T-helper 2 cell (primary cell): ENCODE results near the gene ABLIM2.
"Not testable (repeated sequence)": the region's sequence is repeated elsewhere in the genome, so short reads cannot be mapped to it uniquely, and the experiment has no call there.

Experiments used
- DNase-seq, 5 experiments: peaks; one replicate each; pipeline versions ENCODE4 v3.0.0 to v3.0.0-alpha.2; 2012 to 2022

Gene ABLIM2

DNA sequence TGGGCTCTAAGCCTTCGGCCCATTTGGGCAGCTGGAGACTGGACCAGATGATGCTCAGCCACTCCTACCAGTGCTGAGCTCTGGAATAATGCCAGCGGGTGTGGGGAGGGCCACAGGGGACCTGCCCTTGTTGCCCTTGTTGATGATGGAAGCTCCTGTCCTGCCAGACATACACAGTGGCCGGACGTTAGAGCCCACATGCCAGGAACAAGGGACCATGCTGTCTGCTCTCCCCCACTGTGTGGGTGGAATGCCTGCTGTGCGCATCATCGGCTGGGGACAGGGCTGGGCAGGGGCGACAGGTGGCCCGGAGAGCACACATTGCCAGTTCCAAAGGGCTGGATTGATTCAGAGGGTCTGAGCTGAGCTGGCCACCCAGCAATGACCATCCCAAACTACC, 2.0 kb downstream of the ABLIM2 start:
- no peak for DNase-seq

DNA sequence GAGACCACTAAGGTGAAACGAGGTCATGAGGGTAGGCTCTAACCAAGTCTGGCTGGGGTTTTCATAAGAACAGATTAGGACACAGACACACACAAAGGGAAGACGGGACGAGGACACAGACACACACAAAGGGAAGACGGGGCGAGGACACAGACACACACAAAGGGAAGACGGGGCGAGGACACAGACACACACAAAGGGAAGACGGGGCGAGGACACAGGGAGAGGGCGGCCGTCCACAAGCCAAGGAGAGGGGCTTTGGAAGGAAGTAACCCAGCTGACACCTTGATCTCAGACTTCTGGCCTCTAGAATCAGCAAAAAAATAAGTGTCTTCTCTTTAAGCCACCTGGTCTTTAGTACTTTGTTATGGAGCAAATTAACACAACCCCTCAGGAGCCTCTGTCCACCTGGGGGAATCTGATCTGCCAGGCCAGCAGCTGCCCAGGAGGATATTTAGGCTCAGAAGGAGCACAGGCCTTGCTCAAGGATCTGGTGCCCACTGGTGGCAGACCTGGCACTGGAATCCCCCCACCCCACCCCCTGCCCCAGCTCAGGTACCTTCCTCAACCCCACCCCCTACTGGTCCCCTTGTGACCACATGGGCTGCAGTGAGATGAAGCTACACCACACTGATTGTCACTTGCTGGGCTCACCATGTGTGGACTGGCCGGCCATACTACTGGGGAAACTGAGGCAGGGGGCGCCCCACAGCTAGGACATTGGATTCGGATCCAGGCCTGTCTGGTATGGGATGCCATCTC, 2.8 kb downstream of the ABLIM2 start:
- no peak for DNase-seq

DNA sequence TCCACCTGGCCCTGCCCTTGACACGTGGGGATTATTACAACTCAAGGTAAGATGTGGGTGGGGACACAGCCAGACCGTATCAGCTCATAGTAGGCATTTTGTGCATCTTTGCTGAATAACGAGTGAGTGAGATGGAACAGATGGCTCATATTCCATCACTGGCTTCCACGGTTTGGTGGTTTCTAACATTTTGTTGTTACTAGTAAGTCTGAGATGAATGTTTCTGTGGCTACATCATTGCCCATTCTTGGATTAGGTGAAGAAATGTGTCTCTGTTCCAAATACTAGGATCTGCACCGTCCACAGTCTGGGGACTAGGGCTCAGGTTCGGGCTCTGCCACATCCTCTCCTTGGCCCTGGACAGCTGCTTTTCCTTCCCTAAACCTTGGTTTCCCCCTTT, 3.6 kb downstream of the ABLIM2 start:
- DNase-seq = no peak

GRCh38 chr4:8153441-8153840, 5.2 kb downstream of the ABLIM2 start:
- DNase-seq = no peak

DNA sequence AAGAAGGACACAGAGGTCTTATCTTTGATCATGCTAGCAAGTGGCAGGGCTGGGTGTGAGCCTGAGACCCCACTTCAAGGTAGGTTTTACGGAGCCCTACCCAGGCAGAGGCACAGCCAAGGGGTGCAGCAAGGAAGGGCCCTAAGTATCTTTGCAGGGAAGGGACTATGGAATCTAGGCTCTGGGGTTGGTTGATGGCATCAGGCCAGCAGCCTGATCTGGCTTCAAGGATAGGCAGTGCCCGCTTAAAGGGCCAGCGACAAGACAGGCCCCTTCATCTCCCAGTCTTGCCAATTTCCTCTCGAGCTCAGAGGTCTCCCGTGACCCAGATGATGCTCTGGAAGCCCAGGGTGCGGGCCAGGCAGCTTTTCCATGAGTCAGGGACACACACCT, 5.8 kb downstream of the ABLIM2 start:
- no peak for DNase-seq

DNA sequence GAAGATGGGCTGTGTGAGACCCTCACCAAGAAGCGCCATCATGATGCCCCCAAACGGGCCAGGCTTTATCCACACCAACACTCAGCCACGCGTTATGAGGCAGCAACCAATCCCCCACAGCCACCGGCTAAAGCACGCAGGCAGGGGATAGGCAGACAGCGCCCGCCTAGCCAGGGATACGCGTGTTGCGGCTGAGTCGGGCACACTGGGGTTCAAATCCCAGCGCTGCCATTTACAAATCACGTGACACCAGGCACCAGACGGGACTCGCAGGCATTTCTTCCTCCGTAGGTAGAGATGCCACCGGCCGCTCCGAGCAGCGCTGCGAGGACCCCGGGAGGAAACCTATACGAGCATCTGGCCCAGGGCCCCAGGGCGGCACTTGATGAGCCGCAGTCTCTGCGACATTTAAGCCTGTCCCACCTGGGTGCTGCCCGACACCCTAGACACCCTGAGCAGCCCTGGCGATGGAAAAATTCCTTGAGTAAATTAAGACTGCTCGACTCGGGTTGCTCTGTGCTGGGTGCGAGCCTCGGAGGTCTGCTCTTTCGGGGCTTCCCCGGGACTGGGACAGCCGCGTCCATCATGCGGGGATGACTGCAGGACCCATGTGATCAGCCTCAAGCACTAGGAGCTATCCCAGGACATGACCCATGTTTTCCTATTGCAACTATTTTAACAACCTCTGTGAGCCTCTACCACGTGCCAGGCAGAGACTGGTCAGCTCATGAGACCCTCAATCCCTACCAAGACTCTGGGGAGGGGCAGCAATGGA, 6.3 kb downstream of the ABLIM2 start:
- DNase-seq = no peak

DNA sequence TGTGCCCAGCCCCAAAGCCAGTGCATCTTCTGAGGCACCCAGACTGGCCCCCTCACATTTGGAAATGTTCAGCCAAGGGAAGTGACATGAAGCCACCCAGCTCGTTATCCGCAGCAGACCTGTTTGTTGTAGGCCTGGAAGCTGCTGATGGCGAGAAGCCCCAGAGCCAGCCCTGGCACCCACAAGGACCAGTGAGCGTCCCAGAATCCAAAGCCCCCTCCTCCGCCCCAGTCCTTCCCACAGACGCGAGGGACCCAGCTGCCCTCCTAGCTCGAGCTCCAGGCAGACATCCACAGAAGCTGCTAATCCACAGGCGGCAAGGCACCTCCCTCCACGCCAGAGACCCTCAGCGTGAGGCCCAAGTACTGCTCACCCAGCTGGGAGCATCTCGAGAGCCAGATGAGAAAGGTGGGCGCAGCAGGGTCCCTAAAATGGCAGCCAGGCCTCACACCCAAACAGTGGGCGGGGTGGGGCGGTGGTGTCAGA, 7.4 kb downstream of the ABLIM2 start:
- no peak for DNase-seq

GRCh38 chr4:8150152-8151090, 8.2 kb downstream of the ABLIM2 start:
- DNase-seq = no peak

DNA sequence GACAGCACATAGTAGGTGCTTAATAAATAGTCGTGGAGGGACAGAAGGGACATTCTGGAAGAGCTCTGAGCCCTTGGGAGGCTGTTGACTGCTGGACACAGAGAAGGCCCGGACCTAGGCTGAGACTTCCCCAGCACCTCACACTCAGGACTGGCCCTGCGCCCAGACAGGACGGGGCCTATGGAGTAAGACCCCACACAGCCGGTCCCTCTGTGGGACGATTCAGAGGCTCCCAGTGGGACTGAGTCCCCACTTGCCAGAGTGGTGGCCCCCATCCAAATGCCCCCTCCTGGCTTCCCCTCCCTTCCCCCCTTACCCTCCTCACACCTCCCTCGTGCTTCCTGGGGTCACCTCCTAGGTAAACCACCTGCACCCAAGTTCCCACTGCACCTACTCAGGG, 8.9 kb downstream of the ABLIM2 start:
- DNase-seq = no peak

GRCh38 chr4:8148785-8149435, 9.7 kb downstream of the ABLIM2 start:
- no peak for DNase-seq

DNA sequence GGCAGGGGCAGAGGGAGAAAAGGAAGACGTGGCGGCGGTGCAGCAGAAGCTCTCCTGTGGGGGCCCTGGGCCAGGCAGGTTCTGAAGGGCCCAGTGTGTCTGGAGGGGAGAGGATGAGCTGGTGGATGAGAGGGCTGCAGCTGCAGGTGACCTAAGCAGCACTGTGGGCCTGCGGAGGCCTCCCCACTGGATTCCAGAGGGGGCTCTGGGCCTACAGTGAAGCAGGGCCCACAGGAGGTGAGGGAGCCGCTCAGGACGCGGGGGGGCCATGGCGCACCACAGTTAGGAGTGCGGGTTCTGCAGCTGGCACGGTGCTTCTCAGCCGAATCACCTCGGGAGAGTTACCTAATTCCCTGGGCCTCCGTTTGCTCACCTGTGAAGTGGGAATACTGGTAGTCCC, 10.5 kb downstream of the ABLIM2 start:
- no peak for DNase-seq

- no peak for DNase-seq
These were observed 11.2 kb downstream of the ABLIM2 start for GRCh38 chr4:8147231-8147970.

DNA sequence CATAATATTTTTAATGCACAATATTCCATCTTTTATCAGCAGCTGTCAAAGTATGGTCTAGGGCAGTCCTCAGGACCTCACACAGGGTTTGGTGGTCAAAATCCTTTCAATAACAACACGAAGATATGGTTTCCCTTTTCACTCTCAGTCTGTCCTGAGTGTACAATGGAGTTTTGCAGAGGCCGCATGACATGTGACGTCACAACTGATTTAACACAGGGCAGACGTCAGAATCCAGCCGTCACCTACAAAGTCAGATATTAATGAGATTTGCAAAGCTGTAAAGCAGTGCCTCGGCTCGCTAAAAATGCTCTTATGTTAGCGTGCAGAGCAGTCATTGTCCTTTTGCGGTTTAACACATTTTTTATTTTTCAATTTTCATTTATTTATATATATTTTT, 12.5 kb downstream of the ABLIM2 start:
- DNase-seq = no peak

GRCh38 chr4:8144359-8144758, 14.3 kb downstream of the ABLIM2 start:
- no peak for DNase-seq

GRCh38 chr4:8143392-8144140, 15.0 kb downstream of the ABLIM2 start:
- no peak for DNase-seq

DNA sequence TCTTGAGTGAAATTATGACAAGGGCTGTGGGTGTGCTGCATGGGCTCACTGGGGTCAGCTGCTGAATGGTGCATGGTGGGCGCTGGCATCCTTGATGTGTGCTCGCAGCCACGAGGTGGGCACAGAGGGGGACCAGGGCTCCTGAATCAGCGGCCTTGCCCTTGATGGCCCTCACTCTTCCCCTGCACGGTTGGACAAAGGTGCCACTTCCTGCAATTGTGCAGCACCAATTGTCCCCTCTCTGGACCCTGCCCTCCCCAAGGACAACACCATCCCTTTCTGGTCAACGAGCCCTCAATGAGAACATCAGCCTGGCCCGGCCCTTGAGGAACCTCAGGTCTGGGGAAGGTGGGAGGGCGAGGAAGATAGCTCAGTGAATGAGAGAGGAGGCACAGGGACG, 16.1 kb downstream of the ABLIM2 start:
- no peak for DNase-seq

GRCh38 chr4:8141935-8142334, 16.7 kb downstream of the ABLIM2 start:
- DNase-seq = no peak

GRCh38 chr4:8140915-8141314, 17.7 kb downstream of the ABLIM2 start:
- no peak for DNase-seq

DNA sequence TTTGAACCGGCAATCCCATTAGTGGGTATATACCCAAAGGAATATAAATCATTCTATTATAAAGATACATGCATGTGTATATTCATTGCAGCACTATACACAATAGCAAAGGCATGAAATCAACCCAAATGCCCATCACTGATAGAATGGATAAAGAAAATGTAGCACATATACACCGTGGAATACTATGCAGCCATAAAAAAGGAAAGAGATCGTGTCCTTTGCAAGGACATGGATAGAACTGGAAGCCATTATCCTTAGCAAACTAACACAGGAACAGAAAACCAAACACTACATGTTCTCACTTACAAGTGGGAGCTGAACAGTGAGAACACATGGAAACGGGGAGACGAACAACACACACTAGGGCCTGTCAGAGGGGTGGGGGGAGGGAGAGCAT, 18.9 kb downstream of the ABLIM2 start:
- not testable (repeated sequence) for DNase-seq

DNA sequence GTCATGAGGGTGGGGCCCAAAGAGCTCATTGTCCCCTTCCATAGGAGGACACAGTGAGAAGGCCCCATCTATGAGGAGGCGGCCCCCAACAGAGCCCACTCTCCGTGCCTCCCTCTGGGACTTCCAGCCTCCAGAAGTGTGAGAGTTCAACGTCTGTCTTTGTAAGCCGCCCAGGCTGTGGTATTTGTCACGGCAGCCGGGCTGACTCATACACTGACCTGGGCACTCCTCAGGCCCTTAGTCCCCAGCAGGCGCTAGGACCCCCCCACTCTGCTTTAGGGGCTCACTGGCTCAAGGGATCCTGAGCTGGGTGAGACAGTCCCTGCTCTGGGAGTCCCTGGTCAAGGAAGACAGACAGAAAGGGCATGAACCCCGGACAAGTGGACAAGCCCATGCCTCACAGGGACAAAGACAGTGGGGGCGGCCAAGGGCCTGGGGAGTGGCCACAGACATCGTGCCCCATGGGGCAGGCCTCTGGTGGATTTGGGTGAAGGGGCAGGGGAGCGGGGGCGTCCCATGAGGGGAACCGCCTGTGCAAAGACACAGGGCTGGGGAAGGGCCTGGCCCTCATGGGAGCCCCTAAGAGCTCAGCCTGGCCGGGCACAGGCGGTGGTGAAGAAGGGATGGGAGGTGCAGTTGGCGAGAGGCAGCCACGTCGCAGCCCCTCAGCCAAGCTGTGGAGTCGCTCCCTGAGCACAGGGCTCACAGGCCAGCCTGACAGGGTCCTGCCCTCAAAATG, 21.5 kb downstream of the ABLIM2 start:
- DNase-seq = no peak
